Neuronal stem cell (in vitro differentiated cells): ENCODE measurements around the gene TRIM45.

Source experiments
- DNase-seq: peaks from one replicate; pipeline ENCODE4 v3.0.0-alpha.2; 2013; ENCODE audit warnings: low spot score
- H2AFZ ChIP-seq: one replicate; pipeline ENCODE4 v1.6.1; 2013; ENCODE audit warnings: mild to moderate bottlenecking, low read length, inconsistent platforms
- H2AK5ac ChIP-seq: 2 replicates; pipeline ENCODE4 v1.6.1; 2013; ENCODE audit warnings: low read depth, mild to moderate bottlenecking, inconsistent platforms, low read length, moderate library complexity, mixed read lengths
- H2BK120ac ChIP-seq: 2 replicates; pipeline ENCODE4 v1.6.1; 2013; ENCODE audit warnings: low read depth, mild to moderate bottlenecking, inconsistent platforms, low read length, moderate library complexity, mixed read lengths
- H2BK12ac ChIP-seq: one replicate; pipeline ENCODE4 v1.6.1; 2013; ENCODE audit warnings: low read length, inconsistent platforms
- H2BK15ac ChIP-seq: 2 replicates; pipeline ENCODE4 v1.6.1; 2013; ENCODE audit warnings: mild to moderate bottlenecking, low read length, inconsistent platforms, mixed read lengths
- H2BK5ac ChIP-seq: one replicate; pipeline ENCODE4 v1.6.1; 2013; ENCODE audit warnings: inconsistent platforms, mild to moderate bottlenecking, low read length, moderate library complexity
- H3K14ac ChIP-seq: one replicate; pipeline ENCODE4 v1.6.1; 2013; ENCODE audit warnings: low read length, inconsistent platforms
- H3K18ac ChIP-seq: 2 replicates; pipeline ENCODE4 v1.6.1; 2013; ENCODE audit warnings: low read length, inconsistent platforms
- H3K23ac ChIP-seq: 2 replicates; pipeline ENCODE4 v1.6.1; 2013; ENCODE audit warnings: low read depth, mild to moderate bottlenecking, mixed read lengths, low read length, inconsistent platforms; ENCODE audit not compliant: poor library complexity
- H3K27ac ChIP-seq: replicated peaks from 3 replicates; pipeline ENCODE4 v1.5.1; 2013; ENCODE audit warnings: low read length, inconsistent platforms
- H3K27me3 ChIP-seq, 3 experiments: 2 replicates each; pipeline ENCODE4 v1.6.1; 2013; ENCODE audit warnings: low read length in 3 of 3, mild to moderate bottlenecking in 2 of 3, inconsistent platforms in 1 of 3, low read depth in 1 of 3, mixed read lengths in 1 of 3, moderate library complexity in 1 of 3; ENCODE audit not compliant: control insufficient read depth in 3 of 3, insufficient read depth in 3 of 3
- H3K36me3 ChIP-seq, 2 donors: replicated peaks in 1 of 2; 2 replicates each; pipeline ENCODE4 v1.6.1; 2013; ENCODE audit warnings: low read length in 2 of 2; ENCODE audit not compliant: control insufficient read depth in 2 of 2, insufficient read depth in 2 of 2
- H3K4ac ChIP-seq: 2 replicates; pipeline ENCODE4 v1.6.1; 2013; ENCODE audit warnings: inconsistent platforms, mild to moderate bottlenecking, low read length, moderate library complexity
- H3K4me1 ChIP-seq, 2 donors: 1 replicate in 1 of 2; 2 replicates in 1 of 2; pipeline ENCODE4 v1.6.1; 2013; ENCODE audit warnings: low read length in 2 of 2, low read depth in 1 of 2; ENCODE audit not compliant: control insufficient read depth in 2 of 2, insufficient read depth in 1 of 2
- H3K4me2 ChIP-seq: one replicate; pipeline ENCODE4 v1.6.1; 2013; ENCODE audit warnings: mild to moderate bottlenecking, low read length, inconsistent platforms; ENCODE audit not compliant: insufficient read depth, poor library complexity, severe bottlenecking
- H3K4me3 ChIP-seq, 2 donors: 2 replicates each; pipeline ENCODE4 v1.5.1; 2013; ENCODE audit warnings: low read length in 2 of 2, mild to moderate bottlenecking in 2 of 2, inconsistent platforms in 1 of 2, moderate library complexity in 1 of 2
- H3K79me1 ChIP-seq: one replicate; pipeline ENCODE4 v1.6.1; 2013; ENCODE audit warnings: low read depth, mild to moderate bottlenecking, inconsistent platforms, low read length, moderate library complexity
- H3K9ac ChIP-seq: one replicate; pipeline ENCODE4 v1.6.1; 2013; ENCODE audit warnings: mild to moderate bottlenecking, low read depth, low read length, inconsistent platforms; ENCODE audit not compliant: poor library complexity
- H3K9me3 ChIP-seq, 2 donors: replicated peaks in 1 of 2; 2 replicates each; pipeline versions ENCODE3 to v1.6.1; 2013; ENCODE audit warnings: low read length in 2 of 2, mild to moderate bottlenecking in 2 of 2, inconsistent platforms in 1 of 2, low read depth in 1 of 2, mixed read lengths in 1 of 2, moderate library complexity in 1 of 2; ENCODE audit not compliant: control insufficient read depth in 2 of 2, insufficient read depth in 1 of 2
- H4K8ac ChIP-seq: one replicate; pipeline ENCODE4 v1.6.1; 2013; ENCODE audit warnings: low read depth, mild to moderate bottlenecking, inconsistent platforms, low read length, moderate library complexity
- H4K91ac ChIP-seq: one replicate; pipeline ENCODE4 v1.6.1; 2013; ENCODE audit warnings: low read length, low read depth, mild to moderate bottlenecking, inconsistent platforms; ENCODE audit not compliant: poor library complexity
- WGBS, 2 donors: extraction: QIAGEN DNeasy Blood & Tissue Kit; methylation state at CpG; one replicate each; pipeline ENCODE4 v1.1.7; 2013; ENCODE audit warnings: missing lambda C conversion rate in 2 of 2, mixed read lengths in 1 of 2; ENCODE audit not compliant: insufficient read length in 2 of 2, insufficient replicate concordance in 1 of 2; ENCODE audit errors: extremely low coverage in 2 of 2; 5-methylcytosine and 5-hydroxymethylcytosine counted together

The TRIM45 gene

DNA sequence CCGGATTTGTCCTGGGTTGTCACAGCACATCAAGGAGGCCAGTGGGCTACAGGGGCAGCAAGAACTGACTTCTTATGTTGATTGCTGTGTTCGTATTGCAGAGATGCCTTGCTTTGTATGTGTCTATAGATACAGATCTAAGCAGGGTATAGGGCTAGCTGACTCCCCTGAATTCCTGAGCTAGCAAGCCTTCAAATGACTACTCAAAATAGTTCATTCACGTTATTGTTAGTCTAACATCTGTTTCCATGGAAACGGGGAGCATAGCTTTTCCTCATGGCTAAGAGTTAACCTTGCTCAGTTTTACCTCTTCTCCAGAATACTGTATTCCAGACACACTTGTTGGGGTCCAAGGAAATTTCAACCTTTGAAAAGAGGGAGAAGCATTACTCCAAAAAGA, 24.1 kb downstream of the TRIM45 start:
- Histone ChIP-seq H3K4me1 (peaks cover 21 to 25% of the 10 kb centered on the region in 2 donors), H3K4ac (no peak overlapping the region), H3K9me3 (no peaks in the 10 kb centered on the region), H3K36me3 (peaks cover 16 to 98% of the 10 kb centered on the region in 2 donors), H2BK5ac (no peak overlapping the region), H3K27me3 (no peaks in the 10 kb centered on the region), H2AK5ac (no peak overlapping the region), H3K4me2 (no peak overlapping the region), H4K91ac (no peak overlapping the region), H2BK12ac (no peak overlapping the region), H4K8ac (no peak overlapping the region), H3K14ac (no peak overlapping the region), H3K27ac (no peak overlapping the region), H2BK120ac (no peak overlapping the region), H3K79me1 (no peaks in the 10 kb centered on the region), H3K9ac (no peak overlapping the region), H2BK15ac (no peak overlapping the region), H3K18ac (no peak overlapping the region), H2AFZ (no peak overlapping the region), H3K4me3 (no peak overlapping the region), H3K23ac (no peak overlapping the region)
- WGBS, 2 donors, result no CpG with 5 or more reads among the region's 4 CpGs
- DNase-seq, result no peak

DNA sequence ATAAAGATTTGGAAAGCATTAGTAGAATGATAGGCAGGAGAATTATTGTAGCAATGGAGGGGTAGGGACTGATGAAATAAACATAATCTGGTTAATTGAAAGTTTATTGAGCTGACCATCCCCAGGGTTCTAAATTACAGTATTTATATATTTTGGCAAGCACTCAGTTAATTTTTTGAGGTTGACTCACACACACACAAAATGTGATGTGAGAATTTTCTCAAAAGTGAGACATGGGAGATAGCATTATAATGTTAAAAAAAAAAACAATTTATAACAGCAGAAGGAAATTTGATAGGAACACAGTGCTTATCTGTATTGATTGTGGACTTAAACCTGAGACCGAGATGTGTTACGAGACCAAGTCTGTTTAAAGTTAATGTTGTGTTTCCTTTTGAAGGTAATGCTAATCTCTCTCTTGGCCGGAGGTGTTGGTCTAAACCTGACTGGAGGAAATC, 24.6 kb downstream of the TRIM45 start:
- Histone ChIP-seq H3K18ac (no peak overlapping the region), H3K27ac (no peak overlapping the region), H3K36me3 (peaks cover 14 to 98% of the 10 kb centered on the region in 2 donors), H2BK15ac (no peak overlapping the region), H3K14ac (no peak overlapping the region), H3K4me1 (peaks cover 21 to 26% of the 10 kb centered on the region in 2 donors), H2AFZ (no peak overlapping the region), H3K79me1 (no peaks in the 10 kb centered on the region), H3K9ac (no peak overlapping the region), H3K27me3 (no peaks in the 10 kb centered on the region), H3K23ac (no peak overlapping the region), H3K4me3 (no peak overlapping the region), H2BK5ac (no peak overlapping the region), H2AK5ac (no peak overlapping the region), H2BK12ac (no peak overlapping the region), H3K9me3 (no peaks in the 10 kb centered on the region), H3K4me2 (no peak overlapping the region), H4K8ac (no peak overlapping the region), H2BK120ac (no peak overlapping the region), H3K4ac (no peak overlapping the region), H4K91ac (no peak overlapping the region)
- WGBS, 2 donors, result no CpG with 5 or more reads among the region's 3 CpGs
- DNase-seq, result no peak

DNA sequence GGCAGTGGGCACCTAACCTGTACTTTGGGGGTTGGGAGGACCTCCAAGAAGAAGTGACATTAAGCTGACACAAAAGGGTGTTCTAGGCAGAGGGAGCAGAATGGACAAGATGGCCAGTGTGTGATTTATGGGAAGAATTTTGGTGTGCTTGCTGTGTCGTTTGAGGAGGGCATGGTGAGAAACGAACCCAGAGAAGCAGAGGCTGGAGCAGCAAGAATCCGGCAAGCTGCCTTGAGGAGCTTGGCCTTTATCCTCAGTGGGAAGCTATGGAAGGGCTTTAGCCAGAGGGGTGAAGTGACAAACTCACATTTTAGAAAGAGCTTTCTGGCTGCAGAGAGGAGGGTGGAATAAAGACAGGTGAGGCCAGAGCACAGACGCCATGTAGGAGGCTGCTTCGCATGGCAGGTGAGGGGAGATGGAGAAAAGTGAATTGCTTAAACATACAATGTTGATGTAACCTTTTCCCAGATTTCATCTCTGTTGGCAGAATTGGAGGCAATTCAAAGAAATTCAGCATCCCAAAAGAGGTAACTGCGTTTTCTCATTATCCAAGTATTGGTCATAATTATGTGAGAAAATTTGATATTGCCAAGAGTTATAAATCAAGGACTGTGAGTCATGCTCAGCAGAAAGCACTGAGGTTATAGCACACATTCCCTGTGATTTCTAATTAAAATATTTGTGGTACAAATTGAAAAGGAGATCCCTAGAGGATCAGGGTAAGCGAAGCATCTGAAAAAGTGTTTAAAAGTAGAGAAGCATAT, 26.5 kb downstream of the TRIM45 start:
- Histone ChIP-seq H3K18ac (no peak overlapping the region), H3K4me2 (no peak overlapping the region), H3K4me3 (no peak overlapping the region), H3K9ac (no peak overlapping the region), H3K23ac (no peak overlapping the region), H2AK5ac (no peak overlapping the region), H2AFZ (no peak overlapping the region), H2BK12ac (no peak overlapping the region), H4K8ac (no peak overlapping the region), H3K9me3 (no peaks in the 10 kb centered on the region), H4K91ac (no peak overlapping the region), H3K36me3 (peaks cover 11 to 99% of the 10 kb centered on the region in 2 donors), H3K4me1 (peaks cover 23 to 26% of the 10 kb centered on the region in 2 donors), H2BK120ac (no peak overlapping the region), H3K79me1 (no peaks in the 10 kb centered on the region), H2BK15ac (no peak overlapping the region), H3K27ac (no peak overlapping the region), H3K4ac (no peak overlapping the region), H3K27me3 (no peaks in the 10 kb centered on the region), H3K14ac (no peak overlapping the region), H2BK5ac (no peak overlapping the region)
- WGBS, 2 donors, result no CpG with 5 or more reads among the region's 7 CpGs
- DNase-seq, result no peak

DNA sequence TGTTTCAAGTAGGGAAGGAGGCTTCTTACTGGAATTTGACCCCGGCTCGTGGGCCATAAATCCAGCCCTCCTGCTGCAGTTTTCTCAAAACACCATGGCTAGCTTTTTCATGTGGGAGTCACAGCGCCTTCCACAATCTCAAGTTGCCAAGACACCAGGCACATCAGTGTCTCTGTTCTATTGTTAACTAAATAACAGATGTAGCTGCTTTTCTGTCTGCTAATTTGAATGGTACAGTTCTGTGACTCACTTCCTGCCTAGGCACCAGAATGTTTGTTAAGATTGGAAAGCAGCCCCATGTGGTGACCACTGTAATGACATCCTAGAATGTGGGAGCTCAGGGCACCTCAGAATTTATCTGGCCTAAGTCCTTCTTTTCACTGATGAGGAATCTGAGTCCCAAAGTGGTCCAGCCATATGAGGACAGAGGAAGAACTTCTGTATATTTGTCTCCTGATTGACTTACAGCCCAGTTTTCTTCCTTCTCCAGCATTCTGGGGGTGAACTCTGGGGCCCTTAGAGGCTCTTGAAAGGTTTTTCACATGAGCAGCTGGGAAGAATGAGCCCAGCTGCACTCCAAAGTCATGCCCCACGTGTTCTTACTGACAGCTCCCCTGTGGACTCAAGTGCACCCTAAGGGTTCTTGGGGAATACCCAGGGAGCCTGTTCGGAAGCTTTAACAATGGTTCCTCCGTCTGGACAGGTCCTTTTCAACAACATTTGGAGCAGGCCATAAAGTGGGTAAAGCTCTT, 27.5 kb downstream of the TRIM45 start:
- H3K27me3 ChIP-seq, result no peaks in the 10 kb centered on the region
- no peak overlapping the region for H2BK120ac ChIP-seq
- no peak overlapping the region for H3K4ac ChIP-seq
- H4K8ac ChIP-seq, result no peak overlapping the region
- H2BK15ac ChIP-seq, result no peak overlapping the region
- H3K18ac ChIP-seq, result no peak overlapping the region
- H3K23ac ChIP-seq, result no peak overlapping the region
- no peak overlapping the region for H3K4me2 ChIP-seq
- no peak overlapping the region for H4K91ac ChIP-seq
- no peak overlapping the region for H3K14ac ChIP-seq
- no peaks in the 10 kb centered on the region for H3K9me3 ChIP-seq
- H3K4me3 ChIP-seq, result no peak overlapping the region
- peaks cover 11 to 99% of the 10 kb centered on the region in 2 donors for H3K36me3 ChIP-seq
- peak overlapping the region; percentile 55 for H2AFZ ChIP-seq
- H3K27ac ChIP-seq, result no peak overlapping the region
- DNase-seq, result no peak
- H2BK12ac ChIP-seq, result no peak overlapping the region
- H2AK5ac ChIP-seq, result no peak overlapping the region
- WGBS, 2 donors, result no CpG with 5 or more reads among the region's 6 CpGs
- H3K79me1 ChIP-seq, result no peaks in the 10 kb centered on the region
- peaks cover 22 to 26% of the 10 kb centered on the region in 2 donors for H3K4me1 ChIP-seq
- H2BK5ac ChIP-seq, result no peak overlapping the region
- H3K9ac ChIP-seq, result no peak overlapping the region
